Skeletal muscle satellite cell (primary cell): ENCODE data around the gene MED16.
"Not testable (repeated sequence)": the region's sequence is repeated elsewhere in the genome, so short reads cannot be mapped to it uniquely, and the experiment has no call there.

Source experiments
- H3K27me3 ChIP-seq: 2 replicates; pipeline ENCODE4 v1.7.0; 2013; ENCODE audit warnings: low read length; ENCODE audit not compliant: control insufficient read depth, insufficient read depth
- H3K36me3 ChIP-seq: 2 replicates; pipeline ENCODE4 v1.7.0; 2013; ENCODE audit warnings: mild to moderate bottlenecking, control low read depth, low read length; ENCODE audit not compliant: insufficient read depth
- H3K4me1 ChIP-seq: 2 replicates; pipeline ENCODE4 v1.7.0; 2013; ENCODE audit warnings: low read length; ENCODE audit not compliant: control insufficient read depth, insufficient read depth
- H3K4me2 ChIP-seq: 2 replicates; pipeline ENCODE4 v1.7.0; 2013; ENCODE audit warnings: mild to moderate bottlenecking, low read length
- H3K4me3 ChIP-seq: 2 replicates; pipeline ENCODE4 v1.7.0; 2013; ENCODE audit warnings: low read length
- H3K9ac ChIP-seq: 2 replicates; pipeline ENCODE4 v1.7.0; 2013; ENCODE audit warnings: mild to moderate bottlenecking, low read depth, low read length, moderate library complexity
- H3K9me3 ChIP-seq: replicated peaks from 2 replicates; pipeline ENCODE4 v1.7.0; 2013; ENCODE audit warnings: mild to moderate bottlenecking, control low read depth, low read length

The MED16 gene

GRCh38 chr19:900302-901111, 7.5 kb upstream of the MED16 start:
- Histone ChIP-seq H3K27me3 (no peaks in the 10 kb centered on the region), H3K4me3 (no peak overlapping the region), H3K4me2 (no peak overlapping the region), H3K9ac (no peak overlapping the region), H3K9me3 (no peaks in the 10 kb centered on the region), H3K4me1 (peaks cover 12% of the 10 kb centered on the region), H3K36me3 (peaks cover 32% of the 10 kb centered on the region)

DNA sequence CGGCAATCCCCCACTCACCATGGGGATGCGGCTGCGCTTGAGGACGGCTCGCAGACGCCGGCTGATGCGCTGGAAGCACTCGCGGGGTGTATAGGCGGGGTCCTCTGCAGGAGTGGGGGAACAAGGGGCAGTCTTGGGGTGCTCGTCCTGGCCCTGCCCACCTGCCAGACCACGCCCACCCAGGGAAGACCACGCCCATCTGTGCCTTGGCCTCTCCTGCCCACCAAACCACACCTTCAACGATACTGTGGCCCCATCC, 7.0 kb upstream of the MED16 start:
- no peak overlapping the region for H3K4me3 ChIP-seq
- peaks cover 12% of the 10 kb centered on the region for H3K4me1 ChIP-seq
- H3K27me3 ChIP-seq = no peaks in the 10 kb centered on the region
- H3K9me3 ChIP-seq = no peaks in the 10 kb centered on the region
- peaks cover 32% of the 10 kb centered on the region for H3K36me3 ChIP-seq
- no peak overlapping the region for H3K4me2 ChIP-seq
- no peak overlapping the region for H3K9ac ChIP-seq

- Histone ChIP-seq H3K9me3 (no peaks in the 10 kb centered on the region), H3K27me3 (no peaks in the 10 kb centered on the region), H3K36me3 (peaks cover 32% of the 10 kb centered on the region), H3K4me2 (no peak overlapping the region), H3K9ac (no peak overlapping the region), H3K4me1 (peaks cover 12% of the 10 kb centered on the region), H3K4me3 (no peak overlapping the region)
Measured at GRCh38 chr19:899336-900042, 6.5 kb upstream of the MED16 start.

DNA sequence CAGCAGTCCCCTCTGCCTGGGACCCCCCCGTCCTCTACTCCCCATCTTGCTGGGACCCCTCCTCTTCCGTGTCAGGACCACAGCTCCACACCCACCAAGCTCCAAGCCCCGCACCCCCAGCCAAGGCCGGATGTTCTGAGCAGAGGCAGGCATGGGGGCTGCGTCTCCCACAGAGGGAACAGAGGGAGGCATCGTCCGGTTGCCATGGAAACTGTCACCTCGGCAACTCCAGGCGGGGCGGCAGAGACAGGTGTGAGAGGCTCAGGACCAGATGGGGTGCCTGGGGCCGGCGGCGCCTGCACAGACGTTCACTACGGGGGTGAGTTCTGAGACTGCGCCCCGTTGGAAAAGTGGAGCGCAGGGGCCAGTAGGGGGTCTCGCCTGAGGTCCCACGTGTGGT, 5.7 kb upstream of the MED16 start:
- H3K36me3 ChIP-seq = peaks cover 32% of the 10 kb centered on the region

GRCh38 chr19:897442-898039, 4.6 kb upstream of the MED16 start:
- Histone ChIP-seq H3K9ac (no peak overlapping the region), H3K27me3 (no peaks in the 10 kb centered on the region), H3K9me3 (no peaks in the 10 kb centered on the region), H3K36me3 (peaks cover 32% of the 10 kb centered on the region), H3K4me3 (no peak overlapping the region), H3K4me2 (no peak overlapping the region), H3K4me1 (peaks cover 2% of the 10 kb centered on the region)

More for the DNA sequence above, 5.7 kb upstream of the MED16 start:
- peaks cover 12% of the 10 kb centered on the region for H3K4me1 ChIP-seq
- no peak overlapping the region for H3K4me3 ChIP-seq
- no peaks in the 10 kb centered on the region for H3K27me3 ChIP-seq
- no peaks in the 10 kb centered on the region for H3K9me3 ChIP-seq
- no peak overlapping the region for H3K9ac ChIP-seq
- no peak overlapping the region for H3K4me2 ChIP-seq

DNA sequence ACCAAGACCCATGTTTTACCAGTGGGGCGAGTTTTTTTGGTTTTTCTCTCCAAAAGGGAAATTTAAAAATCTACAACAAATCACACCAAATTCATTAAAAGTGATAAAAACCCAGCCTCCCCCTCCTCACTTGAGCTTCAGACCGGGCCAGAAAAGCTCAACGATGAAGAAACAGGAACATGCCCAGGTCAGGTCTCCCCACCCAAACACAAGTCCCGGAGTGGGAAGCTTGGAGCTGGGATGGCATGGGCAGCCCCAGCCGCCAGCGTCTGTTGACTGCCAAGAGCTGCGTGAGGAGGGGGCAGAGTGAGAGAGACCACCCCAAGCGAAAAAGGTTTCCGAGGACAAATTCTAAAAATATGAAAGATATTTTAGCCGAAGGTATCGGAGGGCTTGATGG, 4.0 kb upstream of the MED16 start:
- Histone ChIP-seq H3K36me3 (peaks cover 30% of the 10 kb centered on the region), H3K27me3 (no peaks in the 10 kb centered on the region), H3K4me2 (no peak overlapping the region), H3K4me1 (no peaks in the 10 kb centered on the region), H3K9me3 (no peaks in the 10 kb centered on the region), H3K4me3 (no peak overlapping the region), H3K9ac (no peak overlapping the region)

GRCh38 chr19:896434-896833, 3.4 kb upstream of the MED16 start:
- H3K4me3 ChIP-seq = no peak overlapping the region
- no peak overlapping the region for H3K9ac ChIP-seq
- H3K9me3 ChIP-seq = no peaks in the 10 kb centered on the region
- peaks cover 26% of the 10 kb centered on the region for H3K36me3 ChIP-seq
- H3K4me2 ChIP-seq = no peak overlapping the region
- no peaks in the 10 kb centered on the region for H3K27me3 ChIP-seq
- H3K4me1 ChIP-seq = no peaks in the 10 kb centered on the region

GRCh38 chr19:892243-892893, 619 bp downstream of the MED16 start:
- H3K9ac ChIP-seq = peak overlapping the region; percentile 81
- peak overlapping the region; percentile 97 for H3K4me2 ChIP-seq
- no peaks in the 10 kb centered on the region for H3K4me1 ChIP-seq
- H3K4me3 ChIP-seq = peak overlapping the region; percentile 90
- no peaks in the 10 kb centered on the region for H3K27me3 ChIP-seq
- peaks cover 28% of the 10 kb centered on the region for H3K36me3 ChIP-seq
- H3K9me3 ChIP-seq = no peaks in the 10 kb centered on the region

DNA sequence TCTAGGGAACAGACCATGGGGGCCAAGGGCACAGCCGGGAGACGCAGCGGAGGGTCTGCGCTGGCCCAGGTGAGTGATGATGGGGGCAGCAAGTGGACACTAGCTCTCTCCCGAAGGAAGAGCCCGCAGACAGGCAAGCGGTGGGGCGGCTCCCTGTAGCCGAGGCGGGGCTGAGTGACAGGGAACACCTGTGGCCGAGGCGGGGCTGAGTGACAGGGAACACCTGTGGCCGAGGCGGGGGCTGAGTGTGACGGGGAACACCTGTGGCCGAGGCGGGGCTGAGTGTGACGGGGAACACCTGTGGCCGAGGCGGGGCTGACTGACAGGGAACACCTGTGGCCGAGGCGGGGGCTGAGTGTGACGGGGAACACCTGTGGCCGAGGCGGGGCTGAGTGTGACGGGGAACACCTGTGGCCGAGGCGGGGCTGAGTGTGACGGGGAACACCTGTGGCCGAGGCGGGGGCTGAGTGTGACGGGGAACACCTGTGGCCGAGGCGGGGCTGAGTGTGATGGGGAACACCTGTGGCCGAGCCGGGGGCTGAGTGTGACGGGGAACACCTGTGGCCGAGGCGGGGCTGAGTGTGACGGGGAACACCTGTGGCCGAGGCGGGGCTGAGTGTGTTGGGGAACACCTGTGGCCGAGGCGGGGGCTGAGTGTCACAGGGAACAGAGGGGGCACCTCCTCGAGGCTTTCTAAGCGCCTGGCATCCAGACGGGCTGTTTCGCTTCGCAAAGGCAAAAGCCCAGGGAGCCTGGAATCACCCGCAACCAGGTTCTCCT, 1.4 kb downstream of the MED16 start:
- Histone ChIP-seq H3K36me3 (peaks cover 26% of the 10 kb centered on the region), H3K4me3 (peak overlapping the region; percentile 90), H3K4me2 (peak overlapping the region; percentile 97), H3K9ac (peak overlapping the region; percentile 81)
- H3K4me1 ChIP-seq, H3K9me3 ChIP-seq, H3K27me3 ChIP-seq: not testable (repeated sequence)

- Histone ChIP-seq H3K27me3 (no peaks in the 10 kb centered on the region), H3K9me3 (no peaks in the 10 kb centered on the region), H3K4me1 (no peaks in the 10 kb centered on the region), H3K9ac (no peak overlapping the region), H3K36me3 (peaks cover 28% of the 10 kb centered on the region), H3K4me2 (no peak overlapping the region), H3K4me3 (no peak overlapping the region)
Measured at GRCh38 chr19:890831-891230, 2.2 kb downstream of the MED16 start.
